SU-DHL-6 (cell line): ENCODE data around the gene CDH23.

ENCODE experiments used
- H2AFZ ChIP-seq: fragments of 200-600 bp; sonication (generic); 2 replicates; pipeline ENCODE4 v1.6.1; 2014; ENCODE audit warnings: low read depth, mild to moderate bottlenecking, moderate library complexity, mixed read lengths, antibody characterized with exemption, low read length; ENCODE audit not compliant: severe bottlenecking
- H3F3A ChIP-seq: fragments of 200-600 bp; shearing (Covaris generic); 2 replicates; pipeline ENCODE4 v1.6.0; 2016; ENCODE audit warnings: antibody characterized with exemption, mild to moderate bottlenecking; ENCODE audit not compliant: insufficient read depth
- H3K27ac ChIP-seq: fragments of 200-600 bp; sonication (generic); 2 replicates; pipeline ENCODE4 v1.5.1; 2016; ENCODE audit warnings: low read depth, mild to moderate bottlenecking, low read length, moderate library complexity, mixed read lengths
- H3K27me3 ChIP-seq: fragments of 200-600 bp; sonication (generic), shearing (Covaris generic); 2 replicates; pipeline ENCODE4 v1.6.0; 2014; ENCODE audit warnings: mild to moderate bottlenecking, low read length
- H3K36me3 ChIP-seq: fragments of 200-600 bp; sonication (generic); 2 replicates; pipeline ENCODE4 v1.6.1; 2014; ENCODE audit warnings: mild to moderate bottlenecking, low read length, mixed read lengths
- H3K4me2 ChIP-seq: fragments of 300-600, 200-600 bp; shearing (Covaris generic), sonication (generic); 2 replicates; pipeline ENCODE4 v1.6.0; 2014; ENCODE audit warnings: low read length, low read depth, mild to moderate bottlenecking; ENCODE audit not compliant: poor library complexity, severe bottlenecking
- H3K4me3 ChIP-seq: fragments of 200-600 bp; sonication (generic); 2 replicates; pipeline ENCODE4 v1.5.1; 2014; ENCODE audit warnings: antibody characterized with exemption, low read length, mild to moderate bottlenecking, mixed read lengths; ENCODE audit not compliant: insufficient read depth, poor library complexity, severe bottlenecking
- H3K79me2 ChIP-seq: fragments of 200-600 bp; sonication (generic); 2 replicates; pipeline ENCODE4 v1.6.1; 2014; ENCODE audit warnings: mild to moderate bottlenecking, low read length, moderate library complexity; ENCODE audit not compliant: insufficient read depth
- H3K9ac ChIP-seq: fragments of 200-600 bp; sonication (generic); 2 replicates; pipeline ENCODE4 v1.7.0; 2014; ENCODE audit warnings: mild to moderate bottlenecking, low read length
- H3K9me2 ChIP-seq: fragments of 200-600 bp; sonication (generic); replicated peaks from 2 replicates; pipeline ENCODE4 v1.6.1; 2014; ENCODE audit warnings: low read length; ENCODE audit not compliant: insufficient read depth
- H3K9me3 ChIP-seq: fragments of 200-600 bp; sonication (generic); 2 replicates; pipeline ENCODE4 v1.6.1; 2014; ENCODE audit warnings: low read length, mixed read lengths; ENCODE audit not compliant: insufficient read depth
- H4K20me1 ChIP-seq: fragments of 200-600 bp; sonication (generic); 2 replicates; pipeline ENCODE4 v1.6.1; 2014; ENCODE audit warnings: low read depth, mild to moderate bottlenecking, antibody characterized with exemption, low read length, moderate library complexity, mixed read lengths
- CTCF ChIP-seq: fragments of 200-600 bp; sonication (generic); IDR thresholded peaks from one replicate; pipeline ENCODE4 v1.5.1; 2017; ENCODE audit warnings: antibody characterized with exemption, mild to moderate bottlenecking, low read length, moderate library complexity; ENCODE audit not compliant: insufficient read depth, poor library complexity, severe bottlenecking
- EZH2phosphoT487 ChIP-seq: fragments of 200-600 bp; sonication (generic), shearing (Covaris generic); conservative IDR thresholded peaks from 2 replicates; pipeline ENCODE4 v1.6.1; 2018; ENCODE audit warnings: mild to moderate bottlenecking, antibody characterized with exemption, low read length, moderate library complexity, mixed read lengths

CDH23 gene

GRCh38 chr10:71661060-71661622 lies 264.4 kb downstream of the CDH23 start:
- no peaks in the 10 kb centered on the region for H3K9me3 ChIP-seq

GRCh38 chr10:71661779-71662336 lies 265.1 kb downstream of the CDH23 start:
- no peaks in the 10 kb centered on the region for H3K27me3 ChIP-seq
- no peak overlapping the region for H3K4me2 ChIP-seq
- H3K79me2 ChIP-seq, result no peaks in the 10 kb centered on the region
- no peaks in the 10 kb centered on the region for H3K9me2 ChIP-seq
- no peak overlapping the region for H3K4me3 ChIP-seq
- TF ChIP-seq CTCF (no peak), EZH2phosphoT487 (no peak)
- no peak overlapping the region for H3K9ac ChIP-seq
- no peak overlapping the region for H2AFZ ChIP-seq
- H3K9me3 ChIP-seq, result no peaks in the 10 kb centered on the region
- H3K36me3 ChIP-seq, result no peaks in the 10 kb centered on the region
- H3F3A ChIP-seq, result no peaks in the 10 kb centered on the region
- H3K27ac ChIP-seq, result no peak overlapping the region
- H4K20me1 ChIP-seq, result no peaks in the 10 kb centered on the region

More at GRCh38 chr10:71661060-71661622, 264.4 kb downstream of the CDH23 start:
- Histone ChIP-seq H3K27me3 (no peaks in the 10 kb centered on the region), H3K79me2 (no peaks in the 10 kb centered on the region), H4K20me1 (no peaks in the 10 kb centered on the region), H3K4me3 (no peak overlapping the region), H3F3A (no peaks in the 10 kb centered on the region), H3K4me2 (no peak overlapping the region), H3K36me3 (no peaks in the 10 kb centered on the region), H2AFZ (no peak overlapping the region), H3K9me2 (no peaks in the 10 kb centered on the region), H3K27ac (no peak overlapping the region), H3K9ac (no peak overlapping the region)
- TF ChIP-seq CTCF (no peak), EZH2phosphoT487 (no peak)

GRCh38 chr10:71663311-71663710 lies 266.6 kb downstream of the CDH23 start:
- no peak overlapping the region for H3K4me2 ChIP-seq

More at GRCh38 chr10:71663311-71663710, 266.6 kb downstream of the CDH23 start:
- no peaks in the 10 kb centered on the region for H3K27me3 ChIP-seq
- no peak overlapping the region for H3K9ac ChIP-seq
- no peaks in the 10 kb centered on the region for H3K9me3 ChIP-seq
- no peak overlapping the region for H3K4me3 ChIP-seq
- H3K36me3 ChIP-seq, result no peaks in the 10 kb centered on the region
- H3K27ac ChIP-seq, result no peak overlapping the region
- no peaks in the 10 kb centered on the region for H3K79me2 ChIP-seq
- TF ChIP-seq EZH2phosphoT487 (no peak), CTCF (no peak)
- H3K9me2 ChIP-seq, result no peaks in the 10 kb centered on the region
- no peak overlapping the region for H2AFZ ChIP-seq
- H3F3A ChIP-seq, result no peaks in the 10 kb centered on the region
- H4K20me1 ChIP-seq, result no peaks in the 10 kb centered on the region
